ENCODE results near the gene FAM107B.

FAM107B gene

GRCh38 chr10:14683256-14683655 is 91.4 kb downstream of the FAM107B start:
- TF ChIP-seq CREB5 (CRISPR knock-in tag; IDR thresholded peaks at IDR 0.05; ENCODE audit: low read depth) = no peak
- TF ChIP-seq RARB (CRISPR knock-in tag; IDR thresholded peaks at IDR 0.05) = no peak
- no peak for TF ChIP-seq OSR1 (CRISPR knock-in tag; IDR thresholded peaks at IDR 0.05)
- TF ChIP-seq ARNTL (CRISPR knock-in tag; IDR thresholded peaks at IDR 0.05; ENCODE audit: borderline replicate concordance, low read depth) = no peak
- no peak for TF ChIP-seq TSHZ2 (CRISPR knock-in tag; IDR thresholded peaks at IDR 0.05)
- no peak for TF ChIP-seq GLIS3 (CRISPR knock-in tag; IDR thresholded peaks at IDR 0.05)
- TF ChIP-seq ZFP30 (CRISPR knock-in tag; IDR thresholded peaks at IDR 0.05) = no peak
- TF ChIP-seq BACH2 (CRISPR knock-in tag; IDR thresholded peaks at IDR 0.05; ENCODE audit: borderline replicate concordance) = no peak
- TF ChIP-seq ZNF70 (CRISPR knock-in tag; IDR thresholded peaks at IDR 0.05) = no peak
- TF ChIP-seq TCF4 (CRISPR knock-in tag; IDR thresholded peaks at IDR 0.05; ENCODE audit: borderline replicate concordance) = no peak
- ATAC-seq = no peak

GRCh38 chr10:14681802-14682201 is 92.9 kb downstream of the FAM107B start:
- ATAC-seq = no peak
- TF ChIP-seq POU6F1 (CRISPR knock-in tag; IDR thresholded peaks at IDR 0.05; ENCODE audit: borderline replicate concordance, low read depth) (no peak), TSHZ2 (CRISPR knock-in tag; IDR thresholded peaks at IDR 0.05) (no peak), ZNF565 (CRISPR knock-in tag; conservative IDR thresholded peaks at IDR 0.05; ENCODE audit: low read depth) (no peak)

- ATAC-seq = no peak
- no peak for TF ChIP-seq ZNF70 (CRISPR knock-in tag; IDR thresholded peaks at IDR 0.05)
- no peak for TF ChIP-seq ZNF8 (CRISPR knock-in tag; IDR thresholded peaks at IDR 0.05)
- TF ChIP-seq ZFP3 (CRISPR knock-in tag; IDR thresholded peaks at IDR 0.05) = no peak
- no peak for TF ChIP-seq TCF4 (CRISPR knock-in tag; IDR thresholded peaks at IDR 0.05; ENCODE audit: borderline replicate concordance)
- TF ChIP-seq GLIS3 (CRISPR knock-in tag; IDR thresholded peaks at IDR 0.05) = no peak
- no peak for TF ChIP-seq CREB5 (CRISPR knock-in tag; IDR thresholded peaks at IDR 0.05; ENCODE audit: low read depth)
- TF ChIP-seq OSR1 (CRISPR knock-in tag; IDR thresholded peaks at IDR 0.05) = no peak
- no peak for TF ChIP-seq ARNTL (CRISPR knock-in tag; IDR thresholded peaks at IDR 0.05; ENCODE audit: borderline replicate concordance, low read depth)
- TF ChIP-seq TOX (CRISPR knock-in tag; IDR thresholded peaks at IDR 0.05; ENCODE audit: borderline replicate concordance) = no peak
- TF ChIP-seq POU6F1 (CRISPR knock-in tag; IDR thresholded peaks at IDR 0.05; ENCODE audit: borderline replicate concordance, low read depth) = no peak
- TF ChIP-seq ZFP30 (CRISPR knock-in tag; IDR thresholded peaks at IDR 0.05) = no peak
- no peak for TF ChIP-seq CSDC2 (CRISPR knock-in tag; IDR thresholded peaks at IDR 0.05)
- no peak for TF ChIP-seq ESRRG (CRISPR knock-in tag; IDR thresholded peaks at IDR 0.05)
Measured at GRCh38 chr10:14681305-14681704, 93.4 kb downstream of the FAM107B start.

Data from SK-N-SH treated with all-trans-retinoic acid at 6 μM for 48 hours (cell line).